GM12891 (cell line): Measurements from ENCODE around the gene SLC26A2.

Source experiments
- DNase-seq: peaks from one replicate; pipeline ENCODE4 v3.0.0; 2011; ENCODE audit warnings: low spot score; ENCODE audit not compliant: insufficient read length
- FAIRE-seq: peaks from 2 replicates; lab custom pipeline; 2011; peaks lifted over from hg19 to GRCh38; lab: Jason Lieb, UNC
- PAX5 ChIP-seq: IDR thresholded peaks from 2 replicates; pipeline ENCODE4 v1.6.1; 2011; ENCODE audit warnings: low read length, moderate library complexity, mild to moderate bottlenecking; ENCODE audit not compliant: insufficient read depth, severe bottlenecking
- POLR2A ChIP-seq: IDR thresholded peaks from 2 replicates; pipeline ENCODE4 v1.6.1; 2011; ENCODE audit warnings: low read depth, low read length, control low read depth
- POLR2AphosphoS5 ChIP-seq: IDR thresholded peaks from 2 replicates; pipeline ENCODE4 v1.6.1; 2011; ENCODE audit warnings: low read depth, low read length, control low read depth
- POU2F2 ChIP-seq: IDR thresholded peaks from 2 replicates; pipeline ENCODE4 v1.6.1; 2011; ENCODE audit warnings: low read depth, mild to moderate bottlenecking, control low read depth, low read length, moderate library complexity
- SPI1 ChIP-seq: IDR thresholded peaks from 2 replicates; pipeline ENCODE4 v1.6.1; 2011; ENCODE audit warnings: low read depth, low read length, control low read depth
- TAF1 ChIP-seq: IDR thresholded peaks from 2 replicates; pipeline ENCODE4 v1.6.1; 2011; ENCODE audit warnings: low read depth, low read length, control low read depth

SLC26A2 gene

DNA sequence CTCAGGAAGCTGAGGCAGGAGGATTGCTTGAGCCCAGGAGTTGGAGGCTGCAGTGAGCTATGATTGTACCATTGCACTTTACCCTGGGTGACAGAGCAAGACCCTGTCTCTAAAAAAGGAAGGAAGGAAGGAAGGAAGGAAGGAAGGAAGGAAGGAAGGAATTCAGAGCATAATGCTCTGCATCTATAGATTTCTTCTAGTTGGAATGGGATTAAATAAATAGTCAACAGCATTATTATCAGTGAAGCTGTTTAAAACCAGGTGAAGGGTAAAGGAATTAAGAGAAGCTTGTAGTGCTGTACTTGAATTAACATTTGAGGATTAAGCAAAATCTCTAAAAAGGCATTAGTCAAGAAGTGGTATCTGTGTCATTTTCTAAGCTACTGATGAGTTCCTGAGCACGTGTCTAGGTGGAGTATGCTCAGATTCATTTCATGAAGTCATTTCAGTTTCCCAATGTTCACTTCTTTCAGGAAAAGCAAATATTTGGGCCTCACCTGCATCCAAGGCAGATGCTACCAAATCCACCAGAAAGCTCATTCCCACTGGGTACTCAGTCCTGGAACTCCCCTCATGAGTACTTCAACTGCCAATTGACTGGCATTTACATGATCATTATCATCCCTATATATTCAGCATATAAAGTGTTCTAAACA, 24.4 kb upstream of the SLC26A2 start:
- TF ChIP-seq POLR2AphosphoS5 (no peak), POLR2A (no peak), POU2F2 (no peak), TAF1 (no peak), SPI1 (no peak), PAX5 (no peak)
- no peak for FAIRE-seq
- DNase-seq: no peak

DNA sequence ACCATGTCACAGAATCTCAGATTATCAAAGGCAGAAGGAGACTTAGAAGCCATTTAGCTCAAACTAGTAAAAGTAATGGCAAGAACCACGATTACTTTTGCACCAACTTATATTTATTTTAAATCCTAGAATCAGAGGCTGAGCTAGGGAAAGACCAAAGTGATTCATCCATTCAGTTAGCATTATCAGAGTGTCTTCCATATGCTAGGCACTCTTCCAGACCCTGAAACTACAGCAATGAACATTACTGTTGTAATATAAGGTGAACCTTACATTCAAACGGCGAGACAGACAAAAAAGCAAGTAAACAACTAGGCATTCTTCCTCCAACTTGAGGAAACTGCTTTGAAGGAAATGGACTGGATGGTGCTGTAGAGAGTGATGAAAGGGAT, 23.9 kb upstream of the SLC26A2 start:
- TF ChIP-seq POU2F2 (no peak), PAX5 (no peak), SPI1 (no peak), POLR2A (no peak), POLR2AphosphoS5 (no peak), TAF1 (no peak)
- DNase-seq: no peak
- FAIRE-seq: no peak

DNA sequence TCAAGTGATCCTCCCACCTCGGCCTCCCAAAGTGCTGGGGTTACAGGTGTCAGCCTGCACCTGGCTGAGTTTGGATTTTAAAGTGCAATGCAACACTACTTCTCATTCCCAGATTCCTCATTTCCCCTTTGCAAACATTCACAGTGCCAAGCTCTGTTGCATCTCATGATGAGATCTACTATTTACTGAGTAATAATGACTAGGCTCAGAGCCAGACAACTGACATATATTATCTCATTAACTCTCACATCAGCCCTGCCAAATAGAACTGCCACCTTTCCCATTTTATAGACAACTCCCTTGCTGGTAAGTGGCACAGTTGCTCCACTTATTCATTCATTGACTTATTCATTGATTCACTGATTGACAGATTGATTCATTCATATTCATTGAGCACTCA, 22.9 kb upstream of the SLC26A2 start:
- FAIRE-seq: no peak
- DNase-seq: no peak
- no peak for TF ChIP-seq PAX5

DNA sequence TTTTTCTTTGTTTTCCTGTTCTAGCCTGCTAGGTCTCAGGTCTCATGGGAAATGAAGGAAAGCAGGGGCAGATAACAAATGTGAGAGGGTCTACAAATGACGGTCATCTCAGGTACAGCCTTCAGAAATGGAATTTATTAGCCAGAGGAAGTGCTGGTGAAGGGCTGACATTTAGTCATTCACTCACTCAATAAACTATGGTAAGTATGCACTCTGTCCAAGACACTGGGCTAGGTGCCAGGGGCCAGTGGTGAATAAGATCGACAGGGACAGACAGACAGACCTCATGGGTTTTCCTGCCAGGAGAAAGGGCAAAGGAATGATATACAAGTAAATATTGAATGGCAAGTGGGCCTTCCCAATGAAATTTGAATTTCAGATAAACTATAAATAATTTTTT, 22.3 kb upstream of the SLC26A2 start:
- no peak for DNase-seq
- no peak for FAIRE-seq
- no peak for TF ChIP-seq POLR2A
- TF ChIP-seq PAX5: no peak
- TF ChIP-seq POLR2AphosphoS5: no peak
- no peak for TF ChIP-seq TAF1
- TF ChIP-seq SPI1: no peak
- no peak for TF ChIP-seq POU2F2

DNA sequence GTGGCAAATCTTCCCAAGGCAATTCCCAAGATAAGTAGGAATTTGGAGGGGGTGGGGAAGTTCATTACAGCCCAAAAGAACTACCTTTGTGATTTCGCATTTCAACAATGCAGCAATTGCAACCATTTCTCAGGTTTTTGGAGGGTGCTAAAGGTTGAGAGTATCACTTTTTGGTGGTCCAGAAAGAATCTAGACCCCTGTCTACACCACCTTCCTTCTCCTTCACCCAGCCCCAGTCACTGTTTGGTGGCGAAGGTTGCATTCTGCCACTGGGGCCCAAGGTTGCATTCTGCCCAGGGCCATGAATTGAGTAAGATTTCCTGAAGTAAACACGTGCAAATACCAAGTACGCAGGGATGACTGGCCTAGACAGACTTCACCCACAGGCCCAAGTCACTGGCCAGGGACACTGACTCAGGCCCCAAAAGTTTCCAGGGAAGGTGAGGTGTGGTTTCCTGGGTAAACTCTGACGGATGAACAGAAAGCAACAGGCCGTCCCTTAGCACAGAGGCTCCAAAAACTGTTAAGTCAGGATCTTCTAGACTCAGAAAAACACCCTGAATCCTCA, 21.7 kb upstream of the SLC26A2 start:
- FAIRE-seq (no peak), DNase-seq (no peak)
- no peak for TF ChIP-seq TAF1
- no peak for TF ChIP-seq POLR2A
- no peak for TF ChIP-seq PAX5
- no peak for TF ChIP-seq POLR2AphosphoS5
- no peak for TF ChIP-seq SPI1
- no peak for TF ChIP-seq POU2F2

DNA sequence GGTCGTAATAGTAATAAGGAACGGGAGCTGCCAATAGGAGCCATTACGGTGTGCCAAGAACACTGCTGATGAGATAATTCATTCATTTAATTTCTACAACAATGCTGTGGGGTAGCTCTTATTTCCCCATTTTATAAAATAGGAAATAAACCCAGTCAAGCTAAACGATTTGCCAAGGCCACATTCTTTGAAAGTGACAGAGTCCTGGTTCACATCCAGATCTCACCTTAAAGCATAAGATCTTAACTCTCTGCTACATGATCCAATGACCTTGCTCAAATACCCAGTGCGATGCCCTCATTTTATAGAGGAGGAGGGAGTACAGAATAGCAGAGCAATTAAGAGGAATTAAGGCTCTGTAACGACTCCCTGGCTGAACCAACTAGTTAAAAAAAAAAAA, 21.0 kb upstream of the SLC26A2 start:
- TF ChIP-seq SPI1 (no peak), POU2F2 (no peak), PAX5 (no peak), POLR2AphosphoS5 (no peak), POLR2A (no peak), TAF1 (no peak)
- FAIRE-seq: no peak
- no peak for DNase-seq

DNA sequence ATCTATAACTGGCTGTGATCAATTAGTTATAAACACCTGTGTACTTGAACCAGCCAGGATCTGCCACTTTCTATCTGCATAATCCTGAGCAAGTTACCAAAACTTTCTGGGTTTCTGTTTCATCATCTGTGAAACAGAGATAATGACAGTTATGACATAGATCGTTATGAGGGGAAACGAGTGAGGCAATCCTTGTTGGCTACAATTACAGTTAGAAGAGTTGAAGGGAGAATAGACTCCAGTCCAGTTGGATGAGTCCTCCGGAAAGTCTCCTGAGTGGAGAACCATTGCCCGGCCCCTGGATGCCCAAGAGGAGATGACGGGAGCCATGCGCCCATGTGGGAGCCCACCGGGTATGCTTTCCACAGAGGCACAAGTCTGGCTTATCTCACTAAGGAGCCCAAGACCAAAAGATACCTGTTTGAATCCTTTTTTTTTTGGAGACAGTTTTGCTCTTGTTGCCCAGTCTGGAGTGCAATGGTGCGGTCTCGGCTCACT, 20.4 kb upstream of the SLC26A2 start:
- no peak for FAIRE-seq
- DNase-seq: no peak
- no peak for TF ChIP-seq POLR2AphosphoS5
- TF ChIP-seq SPI1: no peak
- no peak for TF ChIP-seq POU2F2
- TF ChIP-seq POLR2A: no peak
- TF ChIP-seq PAX5: no peak
- no peak for TF ChIP-seq TAF1

DNA sequence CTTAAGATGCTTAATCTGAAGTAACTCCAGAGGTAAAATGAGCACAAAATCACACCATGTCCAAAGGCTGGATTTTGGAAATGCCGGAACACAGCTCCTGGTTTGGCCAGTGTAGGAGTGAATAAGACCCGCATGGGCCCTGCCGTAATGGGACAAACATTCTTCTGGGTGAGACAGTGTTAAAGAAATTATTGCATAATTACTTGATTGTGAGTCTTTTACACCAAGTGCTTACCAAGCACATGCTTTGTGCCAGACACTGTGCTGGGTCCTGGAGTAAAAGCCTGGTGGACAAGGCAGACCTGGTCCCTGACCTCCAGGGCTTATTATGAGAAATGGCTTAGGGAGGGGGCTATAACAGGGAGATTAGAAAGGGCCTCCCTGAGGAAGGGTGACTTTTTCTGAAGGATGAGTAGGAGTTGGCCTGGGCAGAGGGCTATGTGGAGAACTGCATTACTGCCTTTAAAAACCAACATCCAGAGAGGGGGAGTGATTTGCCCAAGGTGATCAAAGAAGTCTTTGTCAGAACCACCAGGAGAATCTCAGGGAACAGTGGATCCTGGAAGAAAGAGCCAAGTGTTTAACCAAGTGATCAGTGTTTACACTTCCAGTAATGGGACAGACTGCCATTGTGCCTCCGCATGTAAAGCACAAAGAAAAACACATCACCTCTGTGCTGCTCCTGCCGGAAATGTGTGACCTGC, 19.5 kb upstream of the SLC26A2 start:
- TF ChIP-seq SPI1 (no peak), POU2F2 (no peak), TAF1 (no peak), POLR2AphosphoS5 (no peak), PAX5 (no peak), POLR2A (no peak)
- no peak for DNase-seq
- no peak for FAIRE-seq

DNA sequence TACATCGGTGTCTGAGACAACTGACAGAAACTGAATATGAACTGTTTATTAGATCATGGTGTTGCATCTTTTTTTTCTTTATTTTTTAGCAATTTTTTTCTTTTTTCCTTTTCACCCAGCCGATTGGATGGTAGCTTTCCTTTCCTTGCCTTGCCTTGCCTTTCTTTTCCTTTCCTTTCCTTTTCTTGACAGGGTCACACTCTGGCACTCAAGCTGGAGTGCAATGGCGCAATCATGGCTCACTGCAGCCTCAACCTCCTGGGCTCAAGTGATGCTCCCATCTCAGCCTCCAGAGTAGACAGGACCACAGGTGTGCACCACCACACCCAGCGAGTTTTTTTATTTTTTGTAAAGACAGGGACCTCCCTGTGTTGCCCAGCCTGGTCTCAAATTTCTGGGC, 18.8 kb upstream of the SLC26A2 start:
- DNase-seq (no peak), FAIRE-seq (no peak)
- no peak for TF ChIP-seq POLR2AphosphoS5
- no peak for TF ChIP-seq POLR2A
- no peak for TF ChIP-seq SPI1
- no peak for TF ChIP-seq TAF1
- TF ChIP-seq PAX5: no peak
- no peak for TF ChIP-seq POU2F2
